GM18499 (cell line): ENCODE data around the gene PTGES.
"Not testable (repeated sequence)": the region's sequence is repeated elsewhere in the genome, so short reads cannot be mapped to it uniquely, and the experiment has no call there.

Experiments
- ATAC-seq: cut with Tn5 transposase; IDR thresholded peaks from one replicate; pipeline ENCODE4 v1.9.1; 2021; ENCODE audit warnings: moderate number of reproducible peaks; ENCODE audit not compliant: insufficient read depth, unreplicated experiment

PTGES gene

GRCh38 chr9:129752900-129753729, at the start of gene PTGES:
Gene PTGES, minus strand, starts transcription at chr9:129753042. Its CDS starts 30 bp downstream, at chr9:129753012.
- no peak for ATAC-seq

DNA sequence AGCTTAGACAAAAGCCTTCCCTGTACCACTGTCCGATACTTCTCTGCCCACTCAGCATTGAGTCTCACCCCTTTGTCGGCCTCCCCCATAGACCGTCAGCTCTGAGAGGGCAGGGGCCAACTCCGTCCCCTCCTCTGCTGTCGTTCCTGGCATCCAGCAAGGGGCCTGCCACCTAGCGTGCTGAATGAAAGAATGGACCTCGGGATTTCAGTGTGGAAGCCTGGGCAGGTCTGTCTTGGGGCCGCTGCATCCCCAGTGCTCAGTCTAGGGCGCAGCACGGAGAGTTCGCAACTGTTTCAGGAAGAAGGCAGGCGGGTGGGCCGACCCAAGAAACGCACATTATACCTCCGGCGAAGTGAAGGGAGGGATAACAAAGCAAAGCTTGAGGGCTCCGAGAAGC, 48.7 kb upstream of the PTGES start:
- no peak for ATAC-seq

- no peak for ATAC-seq
Measured at GRCh38 chr9:129798973-129799372, 46.1 kb upstream of the PTGES start.

DNA sequence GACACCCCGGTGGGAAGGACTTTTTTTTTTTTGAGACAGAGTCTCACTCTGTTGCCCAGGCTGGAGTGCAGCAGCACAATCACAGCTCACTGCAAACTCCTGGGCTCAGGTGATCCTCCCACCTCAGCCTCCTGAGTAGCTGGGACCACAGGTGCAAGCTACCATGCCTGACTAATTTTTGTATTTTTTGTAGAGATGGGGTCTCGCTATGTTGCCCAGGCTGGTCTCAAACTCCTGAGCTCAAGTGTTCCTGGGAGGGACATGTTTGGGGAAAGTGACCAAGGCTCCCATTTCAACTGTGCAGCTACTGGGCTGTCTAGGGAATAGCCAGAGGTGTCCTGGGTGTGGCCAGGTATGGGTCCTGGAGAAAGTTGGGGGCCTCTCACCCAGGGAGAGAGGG, 43.2 kb upstream of the PTGES start:
- ATAC-seq = not testable (repeated sequence)

- ATAC-seq = no peak
Measured at GRCh38 chr9:129794549-129794948, 41.7 kb upstream of the PTGES start.

DNA sequence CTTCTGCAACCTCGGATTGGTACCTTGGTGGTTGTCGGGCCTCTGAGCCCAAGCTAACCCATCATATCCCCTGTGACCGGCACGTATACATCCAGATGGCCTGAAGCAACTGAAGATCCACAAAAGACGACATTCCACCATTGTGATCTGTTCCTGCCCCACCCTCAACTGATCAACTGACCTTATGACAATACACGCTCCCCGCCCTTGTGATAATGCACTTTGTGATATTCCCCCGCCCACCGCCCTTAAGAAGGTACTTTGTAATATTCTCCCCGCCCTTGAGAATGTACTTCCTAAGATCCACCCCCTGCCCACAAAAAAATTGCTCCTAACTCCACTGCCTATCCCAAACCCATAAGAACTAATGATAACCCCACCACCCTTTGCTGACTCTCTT, 33.6 kb upstream of the PTGES start:
- no peak for ATAC-seq

- ATAC-seq = no peak
Measured at GRCh38 chr9:129785866-129786265, 33.0 kb upstream of the PTGES start.

DNA sequence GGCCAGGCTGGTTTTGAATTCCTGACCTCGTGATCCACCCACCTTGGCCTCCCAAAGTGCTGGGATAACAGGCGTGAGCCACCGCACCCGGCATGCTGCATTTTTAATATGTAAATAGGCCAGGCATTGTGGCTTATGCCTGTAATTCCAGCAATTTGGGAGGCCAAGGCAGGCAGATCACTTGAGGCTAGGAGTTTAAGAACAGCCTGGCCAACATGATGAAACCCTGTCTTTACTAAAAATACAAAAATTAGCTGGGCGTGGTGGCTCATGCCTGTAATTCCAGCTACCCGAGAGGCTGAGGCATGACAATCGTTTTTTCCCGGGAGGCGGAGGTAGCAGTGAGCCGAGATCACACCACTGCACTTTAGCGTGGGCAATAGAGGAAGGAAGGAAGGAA, 32.1 kb upstream of the PTGES start:
- ATAC-seq = not testable (repeated sequence)

DNA sequence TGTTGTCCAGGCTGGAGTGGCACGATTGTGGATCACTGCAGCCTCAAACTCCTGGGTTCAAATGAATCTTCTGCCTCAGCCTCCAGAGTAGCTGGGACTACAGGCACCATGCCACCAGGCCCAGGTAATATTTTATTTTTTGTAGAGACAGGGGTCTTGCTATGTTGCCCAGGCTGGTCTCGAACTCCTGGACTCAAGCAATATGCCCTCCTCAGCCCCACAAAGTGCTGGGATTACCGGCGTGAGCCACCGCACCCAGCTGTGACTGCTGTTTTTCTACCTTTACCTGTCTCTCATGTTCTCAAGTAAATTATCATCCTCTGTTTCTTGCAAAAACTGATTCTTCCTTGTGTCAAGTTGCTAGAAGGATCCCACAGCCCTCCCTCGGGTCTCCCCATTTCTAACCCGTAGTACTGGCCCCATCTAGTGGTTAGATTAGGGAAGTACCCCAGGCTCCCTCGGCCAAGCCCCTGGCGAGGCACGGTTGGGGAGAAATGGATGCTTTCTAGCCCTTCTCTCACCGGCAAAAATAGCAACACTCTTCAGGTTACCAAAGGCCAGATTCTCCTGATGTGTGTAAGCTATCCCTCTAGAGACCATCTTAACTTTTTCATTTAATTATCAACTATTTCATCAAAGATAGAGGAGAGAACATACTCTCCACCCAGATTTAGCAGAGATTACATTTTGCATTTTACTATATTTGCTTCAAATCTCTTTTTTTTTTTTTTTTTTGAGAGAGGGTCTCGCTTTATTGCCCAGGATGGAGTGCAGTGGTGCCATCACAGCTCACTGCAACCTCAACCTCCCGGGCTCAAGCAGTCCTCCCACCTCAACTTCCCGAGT, 30.9 kb upstream of the PTGES start:
- no peak for ATAC-seq

GRCh38 chr9:129781981-129782380, 29.1 kb upstream of the PTGES start:
- no peak for ATAC-seq

GRCh38 chr9:129781131-129781530, 28.3 kb upstream of the PTGES start:
- ATAC-seq = no peak

- no peak for ATAC-seq
Measured at GRCh38 chr9:129779560-129780190, 26.8 kb upstream of the PTGES start.

DNA sequence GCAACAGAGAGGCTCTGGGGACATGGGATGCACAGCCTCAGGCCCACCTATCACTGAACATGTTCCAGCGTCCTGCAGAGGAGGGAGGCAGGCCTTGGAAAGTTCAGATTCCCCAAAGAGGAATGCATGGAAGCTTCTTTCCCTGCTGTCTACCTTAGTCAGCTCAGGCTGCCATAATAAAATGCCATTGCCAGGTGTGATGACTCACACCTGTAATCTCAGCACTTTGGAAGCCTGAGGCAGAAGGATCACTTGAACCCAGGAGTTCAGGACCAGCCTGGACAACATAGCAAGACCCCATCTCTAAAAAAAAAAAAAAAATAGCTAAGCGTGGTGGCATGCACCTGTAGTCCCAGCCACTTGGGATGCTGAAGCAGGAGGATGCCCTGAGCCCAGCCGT, 25.6 kb upstream of the PTGES start:
- ATAC-seq = no peak

GRCh38 chr9:129777769-129778130, 24.9 kb upstream of the PTGES start:
- ATAC-seq = no peak

GRCh38 chr9:129776938-129777768, 24.3 kb upstream of the PTGES start:
- ATAC-seq = no peak

GRCh38 chr9:129776566-129776937, 23.7 kb upstream of the PTGES start:
- no peak for ATAC-seq

DNA sequence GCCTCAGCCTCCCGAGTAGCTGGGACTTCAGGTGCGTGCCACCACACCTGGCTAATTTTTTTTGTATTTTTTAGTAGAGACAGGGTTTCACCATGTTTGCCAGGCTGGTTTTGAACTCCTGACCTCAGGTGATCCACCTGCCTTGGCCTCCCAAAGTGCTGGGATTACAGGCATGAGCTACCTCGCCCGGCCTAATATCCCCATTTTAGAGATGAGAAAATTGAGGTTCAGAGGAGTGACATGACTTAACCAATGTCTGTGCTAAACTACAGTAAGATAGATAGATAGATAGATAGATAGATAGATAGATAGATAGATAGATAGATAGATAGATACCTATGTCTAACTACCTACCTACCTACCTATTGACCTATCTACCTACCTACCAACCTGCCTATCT, 23.3 kb upstream of the PTGES start:
- not testable (repeated sequence) for ATAC-seq

DNA sequence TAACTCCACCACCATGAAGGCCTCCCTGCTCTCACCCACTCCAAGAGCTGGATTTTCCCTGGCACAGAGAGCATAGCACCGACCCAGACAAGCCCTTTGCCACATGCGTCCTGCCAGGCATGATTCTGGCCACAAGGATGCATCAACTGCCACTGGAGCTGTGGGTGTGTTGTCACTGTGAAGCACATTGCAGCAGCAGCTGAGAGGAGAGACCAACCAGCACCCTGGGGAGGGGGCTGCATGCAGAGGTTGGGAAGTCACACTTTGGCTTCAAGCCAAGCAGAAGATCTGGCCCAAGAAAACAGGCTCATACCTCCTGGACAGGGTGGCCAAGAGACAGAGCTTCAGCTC, 22.6 kb upstream of the PTGES start:
- ATAC-seq = no peak

- ATAC-seq = no peak
Measured at GRCh38 chr9:129774791-129775447, 22.1 kb upstream of the PTGES start.
